HG02973 (cell line): ENCODE measurements around the gene ZACN.

Source experiments
- ATAC-seq: cut with Tn5 transposase; IDR thresholded peaks from one replicate; pipeline ENCODE4 v1.9.1; 2021; ENCODE audit warnings: moderate library complexity; ENCODE audit not compliant: unreplicated experiment

Gene ZACN

GRCh38 chr17:76130473-76130872, 51.5 kb downstream of the ZACN start:
- no peak for ATAC-seq

- ATAC-seq = no peak
Observed at GRCh38 chr17:76131051-76131691, 52.2 kb downstream of the ZACN start.

- ATAC-seq = no peak
Observed at GRCh38 chr17:76131692-76132573, 53.0 kb downstream of the ZACN start.
